UCSD-AML1 (cell line): ENCODE measurements around the gene EIF3CL.
"Not testable (repeated sequence)": the region's sequence is repeated elsewhere in the genome, so short reads cannot be mapped to it uniquely, and the experiment has no call there.

ENCODE experiments used
- DNase-seq: peaks from one replicate; lab custom pipeline; 2025; ENCODE audit not compliant: unreplicated experiment; lab: John Stamatoyannopoulos, UW

Gene EIF3CL

GRCh38 chr16:28362600-28362999 lies 41.0 kb downstream of the EIF3CL start:
- DNase-seq = not testable (repeated sequence)

GRCh38 chr16:28338230-28338629 lies 65.4 kb downstream of the EIF3CL start:
- DNase-seq = not testable (repeated sequence)

GRCh38 chr16:28336940-28337710 lies 66.5 kb downstream of the EIF3CL start:
- not testable (repeated sequence) for DNase-seq

GRCh38 chr16:28335678-28336077 lies 68.0 kb downstream of the EIF3CL start:
- not testable (repeated sequence) for DNase-seq

GRCh38 chr16:28332632-28333031 lies 71.0 kb downstream of the EIF3CL start:
- not testable (repeated sequence) for DNase-seq

- not testable (repeated sequence) for DNase-seq
Observed at GRCh38 chr16:28330981-28331380, 72.7 kb downstream of the EIF3CL start.

GRCh38 chr16:28330232-28330631 lies 73.4 kb downstream of the EIF3CL start:
- not testable (repeated sequence) for DNase-seq
